Measurements from ENCODE around the gene HSD11B2.

- TF ChIP-seq CTCF (conservative IDR thresholded peaks at IDR 0.05; ENCODE audit: low read depth, low read length) = no peak
- no peak for TF ChIP-seq FOS (IDR thresholded peaks at IDR 0.05; ENCODE audit: low read depth, low read length)
- no peak for TF ChIP-seq POLR2A (IDR thresholded peaks at IDR 0.05; ENCODE audit: low read depth, low read length)
- no peak for TF ChIP-seq CEBPB (IDR thresholded peaks at IDR 0.05; ENCODE audit: low read depth, low read length)
- TF ChIP-seq SMC3 (IDR thresholded peaks at IDR 0.05; ENCODE audit: low read depth, low read length) = no peak
- no peak for TF ChIP-seq RAD21 (IDR thresholded peaks at IDR 0.05; ENCODE audit: low read length)
- no peak for TF ChIP-seq BHLHE40 (IDR thresholded peaks at IDR 0.05; ENCODE audit: low read depth, low read length)
- no peak for TF ChIP-seq MAFK (IDR thresholded peaks at IDR 0.05; ENCODE audit: low read depth, low read length)
- TF ChIP-seq RFX5 (IDR thresholded peaks at IDR 0.05; ENCODE audit: low read depth, low read length) = no peak
- TF ChIP-seq RCOR1 (IDR thresholded peaks at IDR 0.05; ENCODE audit: insufficient replicate concordance, low read length) = no peak
Observed at GRCh38 chr16:67395105-67395457, 35.8 kb upstream of the HSD11B2 start.

Measured in IMR-90 (cell line).